Activated CD8-positive, alpha-beta memory T cell treated with anti-CD3 and anti-CD28 coated beads for 1 hour (primary cell): ENCODE data around the gene PYGO2.
"Not testable (repeated sequence)": the region's sequence is repeated elsewhere in the genome, so short reads cannot be mapped to it uniquely, and the experiment has no call there.

ENCODE experiments used
- DNase-seq, 2 donors: peaks; one replicate each; pipeline ENCODE4 v3.0.0-alpha.2; 2020; ENCODE audit warnings: low read depth in 1 of 2; ENCODE audit errors: extremely low read depth in 1 of 2

Gene PYGO2

DNA sequence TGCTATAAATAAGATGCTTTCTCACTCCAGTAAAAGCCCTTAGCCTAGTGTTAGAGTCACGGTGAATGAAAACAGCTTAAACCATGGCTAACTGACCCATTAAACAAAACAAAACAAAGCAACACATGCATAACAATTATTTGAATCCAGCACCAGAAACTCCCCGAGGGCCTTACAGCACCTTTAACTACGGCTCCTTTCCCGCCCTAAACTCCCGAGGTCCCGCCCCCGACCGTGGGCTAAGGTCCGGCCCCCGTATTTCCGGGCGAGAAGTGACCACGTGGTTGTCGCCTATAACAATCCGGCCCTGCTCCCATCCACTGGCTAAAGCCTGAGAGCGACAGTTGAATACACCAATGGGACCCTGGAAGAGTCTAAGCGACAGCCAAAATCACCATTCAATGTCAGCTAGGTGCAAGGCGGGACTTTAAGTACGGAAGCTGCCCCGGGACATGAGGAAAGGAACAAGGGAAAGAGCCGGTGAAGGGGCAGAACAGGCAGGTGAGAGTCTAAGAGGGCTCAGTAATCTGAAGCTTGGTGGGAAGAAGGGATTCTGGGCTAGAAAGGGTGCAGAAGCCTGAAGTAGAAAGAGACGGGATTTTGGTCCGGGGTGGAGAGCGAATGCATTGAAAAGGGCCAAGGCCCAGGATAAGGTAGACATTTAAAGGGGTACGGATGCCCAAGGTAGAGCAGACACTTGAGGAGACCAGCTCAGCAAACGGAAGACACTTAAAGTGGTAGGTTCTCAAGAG lies 21.5 kb upstream of the PYGO2 start, which contains the start of gene FLAD1:
FLAD1 (plus strand) TSS at position 448 of the 752 bp plus-strand sequence. CDS start 351 bp downstream, outside the sequence.
- peak; percentile 85 to 87 for DNase-seq

DNA sequence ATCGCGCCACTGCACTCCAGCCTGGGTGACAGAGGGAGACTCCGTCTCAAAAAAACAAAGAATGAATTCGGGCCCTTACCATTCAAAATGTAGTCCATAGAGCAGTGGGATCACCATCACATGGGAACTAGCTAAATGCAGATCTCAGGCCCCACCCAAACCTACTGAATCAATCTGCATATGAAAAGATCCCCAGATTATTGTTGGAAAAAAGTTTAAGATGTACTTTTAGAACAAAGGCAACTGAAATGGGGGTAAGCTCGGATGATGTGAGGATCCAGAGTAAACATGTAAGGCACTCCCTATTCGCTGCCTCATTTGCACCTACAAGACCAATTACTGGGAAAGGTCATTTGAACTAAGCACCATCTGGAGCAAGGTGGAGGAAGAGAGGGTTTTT lies 20.8 kb upstream of the PYGO2 start:
- DNase-seq = no peak

DNA sequence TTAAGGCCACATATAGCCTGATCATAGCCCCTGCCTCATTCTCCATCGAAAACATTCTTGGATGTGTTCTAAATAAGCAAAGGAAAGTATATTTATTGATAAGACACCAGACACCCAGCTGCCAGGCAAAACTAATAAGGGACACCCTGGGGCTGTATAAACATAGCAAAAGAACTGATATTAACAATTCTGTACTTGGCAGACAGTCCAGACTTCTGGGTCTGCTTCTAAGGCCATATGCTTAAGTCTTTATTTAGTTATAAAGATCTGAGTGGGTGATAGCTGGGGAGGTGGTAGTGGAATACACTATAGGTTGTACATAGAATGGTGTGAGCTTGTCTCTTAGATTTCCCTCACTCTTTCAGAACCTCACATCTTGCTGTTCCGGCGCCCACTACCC lies 16.8 kb upstream of the PYGO2 start:
- DNase-seq = no peak

GRCh38 chr1:154977762-154978161 lies 16.2 kb upstream of the PYGO2 start:
- not testable (repeated sequence) for DNase-seq

DNA sequence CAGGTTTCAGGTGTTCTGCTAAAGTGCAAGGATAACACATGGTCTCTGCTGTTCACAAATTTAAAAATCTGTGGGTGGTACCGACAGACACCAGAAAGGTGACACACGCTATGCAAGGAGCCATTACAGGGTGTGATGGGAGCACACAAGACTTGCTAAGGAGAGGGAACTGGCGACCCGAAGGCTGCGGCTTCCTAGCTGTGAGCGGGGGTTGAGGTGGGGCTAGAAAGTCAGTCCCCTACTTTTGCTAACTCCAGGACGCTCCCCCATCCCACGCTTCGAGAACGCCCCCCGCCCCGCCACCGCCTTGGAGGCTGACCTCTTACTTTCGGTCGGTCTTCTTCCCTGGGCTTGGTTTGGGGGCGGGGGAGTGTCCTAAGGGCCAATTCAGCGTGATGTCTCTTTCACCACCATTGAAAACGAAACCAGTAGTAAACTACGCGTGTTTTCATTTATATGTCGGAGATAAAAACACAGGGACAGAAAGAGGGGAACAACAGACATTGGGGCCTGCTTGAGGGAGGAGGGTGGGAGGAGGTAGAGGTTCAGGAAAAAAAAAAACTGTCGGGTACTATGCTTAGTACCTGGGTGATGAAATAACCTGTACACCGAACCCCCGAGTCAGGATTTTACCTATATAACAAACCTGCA lies 14.0 kb upstream of the PYGO2 start:
- peak in 1 of 2 donors; percentile 27 for DNase-seq

DNA sequence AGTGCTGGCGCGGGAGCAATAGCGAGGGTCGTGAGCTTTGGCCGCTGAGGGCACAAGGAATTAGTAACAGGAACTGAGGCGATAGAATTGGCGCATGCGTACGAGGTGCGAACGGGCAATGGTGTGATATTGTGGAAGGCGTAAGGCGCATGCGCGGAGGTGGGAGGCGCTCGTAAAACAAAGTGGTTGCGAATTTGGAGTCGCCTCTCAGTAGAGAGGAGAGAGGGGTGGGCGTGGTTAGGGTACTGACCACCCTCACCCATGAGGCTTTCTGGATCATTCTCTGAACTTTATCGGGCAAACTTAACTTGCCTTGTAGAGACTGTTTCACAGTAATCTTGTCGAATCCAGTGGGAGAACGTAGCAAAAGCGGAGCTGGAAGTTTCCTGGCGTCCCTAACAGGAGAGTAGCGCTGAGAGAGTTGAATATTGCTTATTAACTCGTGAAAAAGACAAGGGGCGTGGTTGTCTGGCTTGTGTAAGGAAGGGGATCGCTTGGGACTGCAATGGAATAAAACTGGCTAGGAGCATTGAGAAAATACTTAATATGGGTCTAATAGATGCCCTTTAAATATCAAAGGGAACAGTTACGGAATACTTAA lies 13.3 kb upstream of the PYGO2 start:
- DNase-seq = peak; percentile 87 to 89

DNA sequence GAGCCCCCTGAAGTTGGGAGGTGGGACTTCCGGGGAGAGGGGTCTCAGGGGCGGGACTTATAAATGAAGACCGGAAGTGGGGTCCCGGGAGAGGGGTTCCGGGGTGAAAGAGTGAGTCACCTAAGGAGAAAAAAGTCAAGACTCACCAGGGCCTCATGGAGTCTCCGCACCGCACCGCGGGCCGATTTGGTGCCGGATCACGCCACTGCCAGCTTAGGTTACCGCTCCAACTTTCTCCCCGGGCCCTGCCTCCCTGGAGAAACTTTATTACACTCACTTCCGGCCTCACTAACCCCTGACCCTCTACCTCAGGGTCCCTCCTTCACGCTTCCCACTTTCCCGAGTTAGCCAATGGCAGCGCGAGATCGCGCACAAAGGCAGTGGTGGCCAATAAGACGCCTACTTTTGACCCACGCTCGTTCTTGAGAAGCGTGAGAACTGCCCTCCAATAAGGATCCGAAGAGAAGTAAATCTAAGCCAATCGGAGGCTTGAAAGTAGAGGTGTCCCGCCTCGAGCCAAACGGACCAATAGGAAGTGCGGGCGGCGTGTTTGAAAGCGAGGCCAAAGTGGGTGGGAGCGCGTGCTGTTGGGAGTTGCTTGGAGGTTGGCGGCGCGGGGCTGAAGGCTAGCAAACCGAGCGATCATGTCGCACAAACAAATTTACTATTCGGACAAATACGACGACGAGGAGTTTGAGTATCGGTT lies 12.7 kb upstream of the PYGO2 start, which contains the start of gene CKS1B:
CKS1B (plus strand) TSS at position 580 of the 706 bp plus-strand sequence; CDS start at position 645, 65 bp downstream.
- DNase-seq = peak; percentile 85 to 94

DNA sequence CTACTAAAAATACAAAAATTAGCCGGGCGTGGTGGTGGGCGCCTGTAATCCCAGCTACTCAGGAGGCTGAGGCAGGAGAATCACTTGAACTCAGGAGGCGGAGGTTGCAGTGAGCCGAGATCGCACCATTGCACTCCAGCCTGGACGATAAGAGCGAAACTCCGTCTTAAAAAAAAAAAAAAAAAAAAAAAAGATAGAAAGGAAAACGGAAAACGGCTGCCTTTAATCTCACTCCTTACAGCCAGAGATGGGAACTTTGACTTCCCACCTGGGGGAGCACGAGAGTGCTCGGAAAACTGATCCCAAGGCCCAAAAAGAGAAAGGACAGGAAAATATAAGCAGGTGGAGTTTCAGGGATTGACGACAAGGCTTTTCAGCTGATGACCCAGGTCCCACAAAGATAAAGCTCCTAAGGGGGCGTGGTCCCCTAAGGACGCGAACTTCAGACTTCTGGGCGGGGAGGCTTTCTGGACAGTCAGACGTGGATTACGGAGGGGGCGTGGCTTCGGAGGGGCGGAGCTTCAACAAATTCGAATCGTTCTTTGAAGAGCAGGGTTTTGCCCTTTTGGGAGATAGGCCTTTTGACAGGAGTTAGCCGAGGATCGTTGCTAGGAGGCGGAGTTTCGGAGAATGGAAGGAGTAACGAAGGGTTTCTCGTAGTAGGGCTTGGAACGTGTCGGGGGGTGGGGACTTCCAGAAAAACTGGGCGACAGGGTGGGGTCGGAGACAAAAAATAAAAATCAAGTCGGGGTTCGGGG lies 11.9 kb upstream of the PYGO2 start:
- peak; percentile 81 to 83 for DNase-seq

- DNase-seq = no peak
These were observed 11.1 kb upstream of the PYGO2 start for GRCh38 chr1:154972517-154973343.

DNA sequence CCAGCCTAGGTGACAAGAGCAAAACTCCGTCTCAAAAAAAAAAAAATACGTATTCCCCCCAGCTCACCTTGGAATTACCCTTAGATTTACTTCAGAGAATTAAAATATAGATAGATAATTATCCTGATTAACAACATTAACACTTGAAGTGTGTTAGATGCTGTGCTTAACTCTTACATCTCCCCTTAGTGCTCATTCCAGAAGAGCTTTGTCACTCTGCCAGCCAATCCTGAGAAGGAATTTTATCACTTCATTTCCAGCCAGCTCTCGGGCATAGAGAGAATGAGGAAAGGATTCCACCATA lies 10.6 kb upstream of the PYGO2 start:
- DNase-seq = no peak

- DNase-seq = no peak
These were observed 9.9 kb upstream of the PYGO2 start for GRCh38 chr1:154971341-154971998.

DNA sequence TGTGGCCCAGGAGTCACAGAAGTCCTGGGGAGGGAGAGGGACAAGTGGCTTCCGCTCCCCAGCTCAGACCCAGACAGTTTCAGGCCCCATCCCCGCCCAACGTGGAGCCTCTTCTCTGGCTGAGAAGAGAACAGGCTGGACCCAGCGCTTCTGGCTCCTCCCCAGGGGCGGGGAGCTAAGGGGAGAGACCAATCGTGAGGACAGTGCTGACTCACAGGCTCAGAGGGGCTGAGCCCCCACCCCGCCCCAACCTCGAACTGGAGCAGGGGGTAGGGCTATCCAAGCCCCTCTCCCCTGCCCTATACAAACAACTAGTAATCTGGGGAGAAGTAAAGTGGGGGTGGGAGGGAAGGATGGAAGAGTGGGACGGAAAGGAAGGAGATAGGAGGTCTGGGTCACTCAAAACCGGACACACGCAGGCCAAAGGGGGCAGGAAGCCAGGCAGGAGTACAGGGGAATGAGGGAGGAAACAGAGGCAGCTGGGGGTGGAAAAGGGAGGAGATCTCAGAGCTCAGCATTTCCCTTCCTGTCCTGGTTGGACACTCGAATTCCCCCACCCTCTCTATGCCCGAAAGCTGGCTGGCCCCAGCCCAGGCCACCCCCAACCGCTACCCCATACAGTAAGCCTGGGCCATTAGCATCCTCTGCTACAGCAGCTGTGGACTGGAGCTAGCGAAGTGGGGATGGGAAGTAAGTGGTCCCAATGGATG lies 9.2 kb upstream of the PYGO2 start, which contains the start of gene SHC1:
SHC1 (minus strand) TSS at position 117 of the 710 bp plus-strand sequence. CDS start 221 bp downstream, outside the sequence.
- no peak for DNase-seq

- DNase-seq = no peak
These were observed 8.4 kb upstream of the PYGO2 start for GRCh38 chr1:154969860-154970452.

DNA sequence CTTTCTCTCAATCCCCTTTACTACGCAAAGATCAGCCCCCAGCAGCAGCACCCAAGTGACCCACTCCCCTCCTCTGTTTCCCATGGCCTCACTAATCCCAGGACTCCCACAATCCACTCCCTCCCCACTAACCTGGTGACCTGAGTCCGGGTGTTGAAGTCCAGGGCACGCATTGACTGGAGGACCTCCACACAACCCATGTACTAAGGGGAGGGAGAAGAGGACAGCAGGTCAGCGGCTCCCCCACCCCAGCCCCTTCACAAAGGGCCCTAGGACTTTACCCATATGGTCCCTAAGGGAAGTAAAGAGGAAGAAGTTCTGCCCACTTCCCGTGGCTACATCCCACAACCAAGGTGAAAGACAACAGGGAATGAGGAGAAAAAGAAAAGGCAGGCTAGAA lies 7.7 kb upstream of the PYGO2 start:
- no peak for DNase-seq

- no peak for DNase-seq
These were observed 7.1 kb upstream of the PYGO2 start for GRCh38 chr1:154968731-154969130.

DNA sequence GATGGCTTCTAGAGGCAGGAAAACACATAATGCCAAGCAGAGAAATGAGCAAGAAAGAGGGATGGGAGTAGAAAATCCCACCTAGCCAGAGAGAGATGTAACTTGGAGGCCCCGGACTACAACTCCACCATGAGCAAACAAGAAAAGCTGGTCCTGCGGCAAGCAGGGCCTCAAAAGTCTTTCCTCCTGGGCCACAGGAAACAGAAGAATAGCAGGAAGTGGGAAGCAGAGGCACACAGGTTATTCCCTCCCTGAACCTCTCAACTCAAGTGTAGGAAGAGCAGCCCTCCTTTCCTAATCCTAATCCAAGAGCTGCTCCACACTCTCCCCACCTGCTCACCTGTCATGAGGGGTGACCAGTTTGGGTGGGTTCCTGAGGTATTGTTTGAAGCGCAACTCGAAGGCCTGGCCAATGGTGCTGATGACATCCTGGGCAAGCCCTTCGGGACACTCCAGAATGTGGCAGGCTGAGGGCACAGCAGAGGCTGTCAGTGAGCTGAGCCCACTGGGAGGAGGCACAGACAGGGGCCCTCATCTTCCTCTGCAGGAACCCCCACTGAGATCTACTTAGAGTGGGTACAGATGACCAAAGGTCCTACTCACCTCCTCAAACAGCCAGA lies 5.9 kb upstream of the PYGO2 start:
- DNase-seq = no peak

DNA sequence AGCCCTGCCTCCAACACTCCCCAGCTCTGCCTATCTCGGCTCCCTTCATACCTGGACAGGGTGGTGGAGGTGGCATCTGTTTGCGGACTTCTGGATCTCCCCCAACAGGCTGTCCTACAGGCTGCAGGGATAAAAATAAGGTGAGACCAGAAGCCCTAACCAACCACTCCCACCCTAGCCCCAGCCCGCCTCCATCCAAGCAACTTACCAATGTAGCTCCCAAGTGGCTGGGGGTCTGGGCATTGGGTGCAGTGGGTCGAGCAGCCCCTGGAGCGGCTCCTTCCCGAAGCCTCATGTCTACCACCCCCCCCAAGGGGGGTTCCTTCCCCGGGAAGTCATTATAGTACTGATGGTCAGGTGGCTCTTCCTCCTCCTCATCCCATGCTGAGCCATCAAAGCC lies 4.5 kb upstream of the PYGO2 start:
- DNase-seq = no peak

GRCh38 chr1:154964359-154964758 lies 2.8 kb upstream of the PYGO2 start:
- DNase-seq = no peak
